ENCODE data around the gene CHERP. TPM values are rescaled to one million over a fixed set of nuclear protein-coding genes. Genes with fewer than 3 reads are reported as not detected.

Gene CHERP
- total and polyA plus RNA-seq, 2 of the 4 experiments (the other 2 are of a cell fraction), result 0.54 to 13.5 TPM

DNA sequence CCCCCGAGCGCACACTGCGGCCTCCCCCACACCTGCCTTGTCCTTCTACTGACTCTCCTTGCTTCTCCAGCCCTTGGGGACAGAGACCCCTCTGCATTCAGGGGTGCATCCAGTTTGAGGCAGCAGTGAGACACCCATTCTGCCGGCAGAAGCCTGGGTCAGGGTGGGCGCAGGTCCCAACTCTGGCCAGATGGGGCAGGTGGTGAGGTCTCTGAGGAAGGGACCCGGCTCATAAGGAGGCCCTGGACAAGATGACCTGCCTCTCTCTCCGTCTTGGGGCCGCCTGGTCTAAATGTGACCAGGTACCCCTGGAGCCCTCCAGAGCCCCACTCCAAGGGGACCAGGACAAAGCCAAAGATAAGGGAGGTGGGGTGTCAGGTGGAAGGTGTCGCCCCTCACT is 6.1 kb downstream of the CHERP start:
- no peak overlapping the region for H3K4ac ChIP-seq (ENCODE audit: low read depth, low read length)
- intact Hi-C loops (cut with micrococcal nuclease), result no loop called here
- peaks cover 76% of the 10 kb centered on the region for H3K36me3 ChIP-seq (ENCODE audit: control insufficient read depth, insufficient read depth, low read length)
- no peak for ATAC-seq (ENCODE audit: low read depth)
- no peak overlapping the region for H3K4me2 ChIP-seq (ENCODE audit: low read depth, low read length)
- no TSS peak for BruUV-seq (replicated peaks)
- H4K5ac ChIP-seq (ENCODE audit: low read depth, low read length), result no peak overlapping the region
- no CpG with 5 or more reads among the region's 9 CpGs for WGBS, 2 experiments (ENCODE audit: extremely low coverage in 2 of 2, insufficient read length in 1 of 2)
- H4K8ac ChIP-seq (ENCODE audit: low read depth in 2 of 2, low read length in 2 of 2), result no peak overlapping the region
- peaks cover 66% of the 10 kb centered on the region for H4K20me1 ChIP-seq (ENCODE audit: insufficient read depth, low read length)
- H3K9me3 ChIP-seq (ENCODE audit: control insufficient read depth, insufficient read depth, low read length), result no peaks in the 10 kb centered on the region
- POLR2A ChIA-PET (ENCODE audit: unreplicated experiment), result no interaction called here
- no peak overlapping the region for H3K18ac ChIP-seq (ENCODE audit: low read depth, low read length)
- TF ChIP-seq, protein P1, sequence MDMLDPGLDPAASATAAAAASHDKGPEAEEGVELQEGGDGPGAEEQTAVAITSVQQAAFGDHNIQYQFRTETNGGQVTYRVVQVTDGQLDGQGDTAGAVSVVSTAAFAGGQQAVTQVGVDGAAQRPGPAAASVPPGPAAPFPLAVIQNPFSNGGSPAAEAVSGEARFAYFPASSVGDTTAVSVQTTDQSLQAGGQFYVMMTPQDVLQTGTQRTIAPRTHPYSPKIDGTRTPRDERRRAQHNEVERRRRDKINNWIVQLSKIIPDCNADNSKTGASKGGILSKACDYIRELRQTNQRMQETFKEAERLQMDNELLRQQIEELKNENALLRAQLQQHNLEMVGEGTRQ (IDR thresholded peaks at IDR 0.05; ENCODE audit: low read depth, low read length), result no peak
- TF ChIP-seq RFX5 (IDR thresholded peaks at IDR 0.05; ENCODE audit: low read depth, low read length), result no peak
- TF ChIP-seq CEBPB (IDR thresholded peaks at IDR 0.05; ENCODE audit: low read depth, low read length), result no peak
- no peak for TF ChIP-seq MAFK (IDR thresholded peaks at IDR 0.05; ENCODE audit: low read depth, low read length)
- TF ChIP-seq BHLHE40 (IDR thresholded peaks at IDR 0.05; ENCODE audit: low read depth, low read length), result no peak
- TF ChIP-seq, protein P2, sequence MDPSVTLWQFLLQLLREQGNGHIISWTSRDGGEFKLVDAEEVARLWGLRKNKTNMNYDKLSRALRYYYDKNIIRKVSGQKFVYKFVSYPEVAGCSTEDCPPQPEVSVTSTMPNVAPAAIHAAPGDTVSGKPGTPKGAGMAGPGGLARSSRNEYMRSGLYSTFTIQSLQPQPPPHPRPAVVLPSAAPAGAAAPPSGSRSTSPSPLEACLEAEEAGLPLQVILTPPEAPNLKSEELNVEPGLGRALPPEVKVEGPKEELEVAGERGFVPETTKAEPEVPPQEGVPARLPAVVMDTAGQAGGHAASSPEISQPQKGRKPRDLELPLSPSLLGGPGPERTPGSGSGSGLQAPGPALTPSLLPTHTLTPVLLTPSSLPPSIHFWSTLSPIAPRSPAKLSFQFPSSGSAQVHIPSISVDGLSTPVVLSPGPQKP (IDR thresholded peaks at IDR 0.05; ENCODE audit: borderline replicate concordance, low read depth, low read length), result no peak
- TF ChIP-seq CHD1 (IDR thresholded peaks at IDR 0.05; ENCODE audit: low read depth, low read length), result no peak
- TF ChIP-seq POLR2A (IDR thresholded peaks at IDR 0.05; ENCODE audit: low read depth, low read length), result no peak
- TF ChIP-seq RCOR1 (IDR thresholded peaks at IDR 0.05; ENCODE audit: insufficient replicate concordance, low read length), result no peak
- no peak for TF ChIP-seq FOS (IDR thresholded peaks at IDR 0.05; ENCODE audit: low read depth, low read length)
- TF ChIP-seq, protein P3, sequence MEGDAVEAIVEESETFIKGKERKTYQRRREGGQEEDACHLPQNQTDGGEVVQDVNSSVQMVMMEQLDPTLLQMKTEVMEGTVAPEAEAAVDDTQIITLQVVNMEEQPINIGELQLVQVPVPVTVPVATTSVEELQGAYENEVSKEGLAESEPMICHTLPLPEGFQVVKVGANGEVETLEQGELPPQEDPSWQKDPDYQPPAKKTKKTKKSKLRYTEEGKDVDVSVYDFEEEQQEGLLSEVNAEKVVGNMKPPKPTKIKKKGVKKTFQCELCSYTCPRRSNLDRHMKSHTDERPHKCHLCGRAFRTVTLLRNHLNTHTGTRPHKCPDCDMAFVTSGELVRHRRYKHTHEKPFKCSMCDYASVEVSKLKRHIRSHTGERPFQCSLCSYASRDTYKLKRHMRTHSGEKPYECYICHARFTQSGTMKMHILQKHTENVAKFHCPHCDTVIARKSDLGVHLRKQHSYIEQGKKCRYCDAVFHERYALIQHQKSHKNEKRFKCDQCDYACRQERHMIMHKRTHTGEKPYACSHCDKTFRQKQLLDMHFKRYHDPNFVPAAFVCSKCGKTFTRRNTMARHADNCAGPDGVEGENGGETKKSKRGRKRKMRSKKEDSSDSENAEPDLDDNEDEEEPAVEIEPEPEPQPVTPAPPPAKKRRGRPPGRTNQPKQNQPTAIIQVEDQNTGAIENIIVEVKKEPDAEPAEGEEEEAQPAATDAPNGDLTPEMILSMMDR (conservative IDR thresholded peaks at IDR 0.05; ENCODE audit: low read depth, low read length), result no peak
- TF ChIP-seq MXI1 (IDR thresholded peaks at IDR 0.05; ENCODE audit: borderline replicate concordance, low read depth, low read length), result no peak
- no peak for TF ChIP-seq MAZ (IDR thresholded peaks at IDR 0.05; ENCODE audit: borderline replicate concordance, low read depth, low read length)
- no peak for TF ChIP-seq NFE2L2 (IDR thresholded peaks at IDR 0.05; ENCODE audit: low read depth, low read length)
- TF ChIP-seq SMC3 (IDR thresholded peaks at IDR 0.05; ENCODE audit: low read depth, low read length), result no peak
- TF ChIP-seq RAD21 (IDR thresholded peaks at IDR 0.05; ENCODE audit: low read length), result no peak
- H2BK5ac ChIP-seq (ENCODE audit: low read depth, low read length, poor library complexity, severe bottlenecking), result no peak overlapping the region
- no peak for DNase-seq
- dilution Hi-C loops (cut with HindIII; ENCODE audit: low sequenced_read_pairs, unreplicated experiment), result no loop called here
- no peak overlapping the region for H2AK9ac ChIP-seq (replicated peaks; ENCODE audit: low read depth, low read length, poor library complexity)
- CTCF ChIA-PET, result no interaction called here
- H3K23ac ChIP-seq (ENCODE audit: low read depth, low read length), result no peak overlapping the region
- H2AK5ac ChIP-seq (ENCODE audit: low read depth, low read length), result no peak overlapping the region
- peaks cover 5 to 52% of the 10 kb centered on the region in 2 experiments for H3K79me1 ChIP-seq (ENCODE audit: low read depth in 1 of 2, low read length in 2 of 2)
- H2AFZ ChIP-seq (replicated peaks; ENCODE audit: low read length, poor library complexity), result no peak overlapping the region
- no peaks in the 10 kb centered on the region for H3K27me3 ChIP-seq (ENCODE audit: control insufficient read depth, insufficient read depth, low read length)
- H2BK15ac ChIP-seq (ENCODE audit: low read depth, low read length), result no peak overlapping the region
- no peak overlapping the region for H3K27ac ChIP-seq (ENCODE audit: insufficient read depth, low read length)
- no peak overlapping the region for H2BK20ac ChIP-seq (ENCODE audit: low read depth, low read length)
- no peak overlapping the region for H2BK120ac ChIP-seq (ENCODE audit: low read depth, low read length)
- no peak overlapping the region for H3K9ac ChIP-seq (ENCODE audit: low read depth, low read length)
- H3K14ac ChIP-seq (replicated peaks; ENCODE audit: low read depth, low read length), result no peak overlapping the region
- no peak overlapping the region for H3K4me3 ChIP-seq (ENCODE audit: insufficient read depth, low read depth, low read length)
- in situ Hi-C loops (cut with MboI; ENCODE audit: low sequenced_read_pairs), result no loop called here
- H3K56ac ChIP-seq (ENCODE audit: extremely low read depth, insufficient read depth, low read length), result no peak overlapping the region
- H4K91ac ChIP-seq (ENCODE audit: insufficient read depth, low read depth, low read length), result no peak overlapping the region
- H3K9me1 ChIP-seq (ENCODE audit: insufficient read depth, low read length), result peaks cover 15% of the 10 kb centered on the region; the same call in 1 of the 2 replicates
- H3K4me1 ChIP-seq (ENCODE audit: control insufficient read depth, insufficient read depth, low read length), result peaks cover 2% of the 10 kb centered on the region
